ENCODE data around the gene COQ8B.

Gene COQ8B

DNA sequence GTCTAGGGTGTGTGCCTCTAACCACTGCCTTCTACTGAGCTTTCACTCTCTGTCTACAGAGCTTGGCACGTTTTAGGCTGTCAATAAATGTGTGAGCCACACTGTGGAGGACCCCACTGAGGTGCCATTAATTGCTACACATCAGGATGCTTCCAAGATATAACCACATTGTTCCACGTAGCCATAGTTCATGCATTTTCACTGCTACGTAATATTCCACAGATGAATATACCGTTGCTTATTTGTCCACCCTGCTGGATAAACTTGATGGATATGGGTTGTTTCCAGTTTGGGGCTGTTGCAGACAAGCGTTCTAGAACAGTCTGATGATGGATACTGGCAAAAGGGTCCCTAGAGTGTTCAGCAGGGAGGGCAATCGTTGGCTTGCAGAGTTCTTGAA lies 14.9 kb downstream of the COQ8B start:
- DNase-seq (ENCODE audit: low spot score in 2 of 2) (no peak), ATAC-seq (ENCODE audit: low read depth) (no peak)
- Mint-ChIP-seq H3K9me3 (no peaks in the 10 kb centered on the region), H3K36me3 (peaks cover 26% of the 10 kb centered on the region), H3K4me3 (no peak overlapping the region), H3K4me1 (no peaks in the 10 kb centered on the region), H3K27me3 (no peaks in the 10 kb centered on the region), H3K27ac (no peak overlapping the region)

DNA sequence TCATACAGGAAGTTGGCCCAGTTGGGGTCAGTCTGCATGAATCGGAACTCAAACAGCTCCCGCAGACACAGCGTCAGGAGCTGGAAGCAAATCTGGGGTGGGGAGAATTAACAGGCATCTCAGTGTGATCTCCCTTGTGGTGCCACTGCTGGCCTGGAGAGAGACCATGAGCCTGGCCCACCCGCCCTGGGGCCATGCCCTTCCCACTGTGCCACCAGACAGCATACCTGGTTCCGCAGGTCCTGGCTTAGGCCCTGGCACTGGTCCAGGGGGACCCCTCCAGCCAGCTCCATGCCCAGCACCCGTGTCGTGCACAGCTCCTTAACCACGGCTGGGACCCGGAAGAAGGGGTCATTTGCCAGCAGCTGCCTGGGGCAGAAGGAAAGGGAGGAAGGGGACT lies 16.6 kb downstream of the COQ8B start:
- Mint-ChIP-seq H3K36me3 (peaks cover 27% of the 10 kb centered on the region), H3K27ac (no peak overlapping the region), H3K27me3 (no peaks in the 10 kb centered on the region), H3K9me3 (no peaks in the 10 kb centered on the region), H3K4me3 (no peak overlapping the region), H3K4me1 (no peaks in the 10 kb centered on the region)
- DNase-seq (ENCODE audit: low spot score in 2 of 2), result no peak
- no peak for ATAC-seq (ENCODE audit: low read depth)

DNA sequence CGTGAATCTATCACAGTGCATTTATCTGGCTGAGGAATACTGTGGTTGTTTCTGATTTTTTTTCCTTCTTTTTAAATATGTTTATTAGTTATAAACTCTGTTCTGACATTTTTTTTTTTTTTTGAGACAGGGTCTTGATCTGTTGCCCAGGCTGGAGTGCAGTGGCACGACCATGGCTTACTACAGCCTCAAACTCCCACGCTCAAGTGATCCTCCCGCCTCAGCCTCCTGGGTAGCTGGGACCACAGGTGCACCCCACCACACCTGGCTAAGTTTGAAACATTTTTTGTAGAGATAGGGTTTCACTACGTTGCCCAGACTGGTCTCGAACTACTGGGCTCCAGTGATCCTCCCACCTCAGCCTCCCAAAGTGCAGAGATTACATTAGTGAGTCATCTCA lies 19.7 kb downstream of the COQ8B start:
- DNase-seq (ENCODE audit: low spot score in 2 of 2) (no peak), ATAC-seq (ENCODE audit: low read depth) (no peak)
- Mint-ChIP-seq H3K9me3 (no peaks in the 10 kb centered on the region), H3K27me3 (no peaks in the 10 kb centered on the region), H3K4me3 (no peak overlapping the region), H3K4me1 (no peaks in the 10 kb centered on the region), H3K27ac (no peak overlapping the region), H3K36me3 (peaks cover 10% of the 10 kb centered on the region)

DNA sequence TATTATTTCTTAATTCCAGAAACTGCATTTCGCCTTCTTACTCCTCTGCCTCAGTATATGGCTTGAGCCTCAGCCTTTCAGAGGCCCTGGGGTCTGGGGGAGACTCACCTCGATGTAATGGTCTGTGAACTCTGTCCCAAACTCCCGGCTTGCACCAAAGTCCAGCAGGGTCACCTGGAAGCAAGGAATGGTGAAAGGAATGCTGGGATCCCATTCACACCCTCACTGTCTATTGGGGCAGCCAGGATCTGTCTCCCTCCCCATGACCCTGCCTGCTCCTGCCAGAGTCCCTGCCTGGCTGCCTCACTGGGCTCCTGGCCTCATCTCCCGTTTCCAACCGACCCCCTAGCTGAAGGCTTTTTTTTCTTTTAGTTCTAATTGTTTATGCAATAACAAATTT lies 20.8 kb downstream of the COQ8B start:
- H3K27ac Mint-ChIP-seq, result peak overlapping the region; percentile 3
- no peak for ATAC-seq (ENCODE audit: low read depth)
- no peak for DNase-seq (ENCODE audit: low spot score in 2 of 2)
- H3K4me1 Mint-ChIP-seq, result no peaks in the 10 kb centered on the region
- H3K27me3 Mint-ChIP-seq, result no peaks in the 10 kb centered on the region
- no peak overlapping the region for H3K4me3 Mint-ChIP-seq
- peaks cover 6% of the 10 kb centered on the region for H3K36me3 Mint-ChIP-seq
- H3K9me3 Mint-ChIP-seq, result no peaks in the 10 kb centered on the region

DNA sequence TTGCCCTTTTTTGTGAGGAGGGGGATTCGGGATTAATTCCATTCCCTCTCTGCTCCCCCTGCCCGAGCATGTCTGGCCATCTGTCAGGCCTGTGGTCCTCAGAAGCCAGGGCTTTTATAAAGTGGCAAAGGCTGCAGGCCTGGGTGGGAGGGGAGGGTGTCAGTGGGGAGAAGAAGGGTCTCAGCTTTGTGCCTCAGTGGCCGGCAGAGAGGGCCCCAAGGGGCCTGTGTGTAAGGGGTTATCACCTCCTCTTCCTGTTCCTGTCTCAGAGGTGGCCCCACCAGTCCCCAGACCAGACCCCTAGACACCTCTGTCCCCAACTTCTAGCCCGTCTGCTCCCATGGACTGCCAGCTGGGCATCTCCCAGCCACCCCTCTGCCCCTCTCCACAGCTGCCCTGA lies 22.8 kb downstream of the COQ8B start:
- DNase-seq (ENCODE audit: low spot score in 2 of 2) (no peak), ATAC-seq (ENCODE audit: low read depth) (no peak)
- Mint-ChIP-seq H3K4me3 (no peak overlapping the region), H3K4me1 (peaks cover 3% of the 10 kb centered on the region), H3K36me3 (peaks cover 4% of the 10 kb centered on the region), H3K9me3 (no peaks in the 10 kb centered on the region), H3K27me3 (no peaks in the 10 kb centered on the region), H3K27ac (peak overlapping the region; percentile 6)

DNA sequence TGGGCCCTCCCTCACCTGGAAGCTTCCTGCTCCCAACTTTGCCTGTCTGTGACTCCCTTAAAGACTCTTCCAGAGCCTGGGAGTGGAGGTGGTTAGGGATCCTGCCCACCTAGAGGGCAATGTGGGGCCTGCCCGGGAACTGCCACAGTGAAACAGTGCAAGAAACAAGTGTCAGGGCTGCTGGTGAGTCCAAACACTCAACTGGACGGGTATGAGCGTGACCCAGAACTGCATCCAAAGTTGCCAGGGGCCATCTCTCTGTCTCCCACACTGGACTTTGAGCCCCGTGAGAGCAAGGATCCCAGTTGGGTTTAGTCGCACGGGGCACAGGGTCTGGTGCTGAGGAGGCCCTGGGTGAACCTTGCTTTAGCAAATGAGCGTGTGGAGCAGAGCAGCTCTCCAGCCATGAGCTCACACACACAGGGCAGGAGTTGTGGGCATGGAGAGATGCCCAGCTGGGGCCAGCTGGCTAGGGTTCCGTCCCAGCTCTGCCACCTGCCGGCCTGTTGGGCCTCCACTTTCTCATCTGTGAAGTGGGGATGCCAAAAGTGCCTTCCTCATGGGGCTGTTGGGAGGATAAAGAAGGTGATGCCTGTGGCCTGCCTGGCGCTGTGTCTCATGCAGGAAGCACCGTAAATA lies 23.4 kb downstream of the COQ8B start:
- H3K9me3 Mint-ChIP-seq, result no peaks in the 10 kb centered on the region
- no peak for DNase-seq (ENCODE audit: low spot score in 2 of 2)
- H3K36me3 Mint-ChIP-seq, result peaks cover 4% of the 10 kb centered on the region
- no peak overlapping the region for H3K27ac Mint-ChIP-seq
- peaks cover 3% of the 10 kb centered on the region for H3K4me1 Mint-ChIP-seq
- no peak for ATAC-seq (ENCODE audit: low read depth)
- no peak overlapping the region for H3K4me3 Mint-ChIP-seq
- no peaks in the 10 kb centered on the region for H3K27me3 Mint-ChIP-seq

DNA sequence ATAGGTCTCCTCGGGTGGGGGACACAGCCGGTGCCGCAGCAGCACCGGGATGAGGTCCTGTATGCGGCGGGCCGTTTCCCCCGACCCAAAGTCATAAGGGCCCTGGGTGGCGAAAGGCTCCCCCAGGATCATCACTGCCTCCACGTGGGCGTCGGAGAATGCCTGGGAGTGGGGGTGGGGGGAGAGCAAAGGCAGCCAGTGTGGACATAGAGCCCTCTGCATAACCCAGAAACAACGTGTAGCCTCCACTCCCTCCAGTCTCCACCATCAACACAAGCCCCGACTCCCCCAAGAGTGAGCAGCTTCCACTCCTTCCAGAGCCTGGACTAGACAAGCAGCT lies 24.5 kb downstream of the COQ8B start:
- Mint-ChIP-seq H3K27me3 (no peaks in the 10 kb centered on the region), H3K4me3 (no peak overlapping the region), H3K27ac (no peak overlapping the region), H3K4me1 (peaks cover 3% of the 10 kb centered on the region), H3K9me3 (no peaks in the 10 kb centered on the region), H3K36me3 (peaks cover 4% of the 10 kb centered on the region)
- ATAC-seq (ENCODE audit: low read depth), result no peak
- no peak for DNase-seq (ENCODE audit: low spot score in 2 of 2)

DNA sequence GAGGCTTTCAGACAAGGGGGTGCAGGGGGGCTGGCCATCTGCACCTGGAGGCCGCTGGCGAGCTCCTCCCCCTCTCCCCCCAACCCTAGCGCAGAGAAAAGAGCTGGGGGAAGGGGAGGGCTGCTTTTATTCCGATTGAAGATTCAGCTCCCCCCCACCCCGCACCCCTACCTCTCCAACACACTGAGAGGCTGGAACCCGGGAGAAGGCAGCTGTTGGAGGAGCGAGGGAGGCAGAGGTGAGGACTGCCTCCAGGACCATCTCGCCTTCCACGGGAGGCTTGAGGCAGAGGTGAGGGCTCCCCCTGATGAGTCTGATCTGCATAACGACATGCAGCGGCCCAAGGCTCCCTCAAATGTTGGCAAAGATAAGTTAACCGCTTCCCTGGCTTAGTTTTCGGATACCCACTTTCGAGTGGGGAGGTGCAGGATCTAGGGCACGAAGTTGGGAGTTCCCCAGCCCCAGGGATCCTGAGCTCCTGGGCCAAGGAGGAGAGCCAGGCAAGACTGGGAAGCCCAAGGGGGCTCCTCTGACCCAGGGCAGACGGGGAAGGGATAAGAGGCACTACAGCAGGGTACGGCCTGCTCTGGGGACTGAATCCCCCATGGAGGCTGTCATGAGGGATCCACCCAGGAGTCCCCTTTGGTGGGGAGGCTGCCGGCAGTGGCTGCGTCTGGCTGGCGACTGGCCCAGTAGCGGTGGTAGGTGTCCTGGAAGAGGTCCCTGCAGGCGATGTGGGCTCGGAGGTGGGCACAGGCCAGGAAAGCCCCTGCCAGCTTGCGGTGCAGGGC lies 25.1 kb downstream of the COQ8B start:
- ATAC-seq (ENCODE audit: low read depth), result no peak
- peaks cover 2% of the 10 kb centered on the region for H3K36me3 Mint-ChIP-seq
- peaks cover 3% of the 10 kb centered on the region for H3K4me1 Mint-ChIP-seq
- no peak overlapping the region for H3K27ac Mint-ChIP-seq
- no peaks in the 10 kb centered on the region for H3K27me3 Mint-ChIP-seq
- no peak for DNase-seq (ENCODE audit: low spot score in 2 of 2)
- no peaks in the 10 kb centered on the region for H3K9me3 Mint-ChIP-seq
- no peak overlapping the region for H3K4me3 Mint-ChIP-seq

DNA sequence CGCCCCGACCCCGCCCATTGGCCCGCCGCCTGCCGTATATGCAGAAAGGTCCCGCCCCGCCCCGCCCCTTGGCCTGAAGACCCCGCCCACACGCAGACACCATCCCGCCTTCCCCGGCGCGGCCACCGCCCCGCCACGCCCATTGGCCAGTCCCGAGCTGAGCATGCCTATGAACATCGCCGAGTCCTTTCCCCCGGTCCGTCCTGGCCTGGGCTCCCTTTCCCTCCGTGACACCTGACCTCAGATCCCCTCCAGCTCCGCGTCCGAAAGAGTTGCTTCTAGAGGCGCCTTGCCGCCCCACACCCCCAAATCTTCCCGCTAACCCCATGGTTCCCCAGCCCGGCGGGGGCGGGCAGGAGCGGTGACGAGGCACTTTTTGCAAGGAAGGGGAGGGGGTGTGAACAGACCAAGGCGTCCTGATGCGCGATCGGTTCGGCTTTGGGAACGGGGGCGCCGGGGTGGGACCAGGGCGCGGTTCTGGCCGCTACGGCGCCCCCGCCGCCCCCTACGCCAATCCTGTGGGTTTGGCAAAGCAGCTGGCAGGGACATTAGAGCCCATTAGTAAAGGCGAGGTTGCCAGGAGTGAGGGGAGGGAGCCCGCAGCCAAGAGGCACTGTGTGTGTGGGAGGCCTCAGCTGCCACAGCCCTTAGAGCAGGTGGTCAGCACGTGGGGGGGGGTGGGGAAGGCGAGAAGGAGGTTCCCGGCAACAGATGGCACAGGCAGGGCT lies 25.8 kb downstream of the COQ8B start:
- peak; percentile 70 to 73 for DNase-seq (ENCODE audit: low spot score in 2 of 2)
- Mint-ChIP-seq H3K4me1 (peaks cover 6% of the 10 kb centered on the region), H3K27me3 (no peaks in the 10 kb centered on the region), H3K27ac (no peak overlapping the region), H3K4me3 (peak overlapping the region; percentile 90), H3K36me3 (no peaks in the 10 kb centered on the region), H3K9me3 (no peaks in the 10 kb centered on the region)
- peak; percentile 48 for ATAC-seq (ENCODE audit: low read depth)

DNA sequence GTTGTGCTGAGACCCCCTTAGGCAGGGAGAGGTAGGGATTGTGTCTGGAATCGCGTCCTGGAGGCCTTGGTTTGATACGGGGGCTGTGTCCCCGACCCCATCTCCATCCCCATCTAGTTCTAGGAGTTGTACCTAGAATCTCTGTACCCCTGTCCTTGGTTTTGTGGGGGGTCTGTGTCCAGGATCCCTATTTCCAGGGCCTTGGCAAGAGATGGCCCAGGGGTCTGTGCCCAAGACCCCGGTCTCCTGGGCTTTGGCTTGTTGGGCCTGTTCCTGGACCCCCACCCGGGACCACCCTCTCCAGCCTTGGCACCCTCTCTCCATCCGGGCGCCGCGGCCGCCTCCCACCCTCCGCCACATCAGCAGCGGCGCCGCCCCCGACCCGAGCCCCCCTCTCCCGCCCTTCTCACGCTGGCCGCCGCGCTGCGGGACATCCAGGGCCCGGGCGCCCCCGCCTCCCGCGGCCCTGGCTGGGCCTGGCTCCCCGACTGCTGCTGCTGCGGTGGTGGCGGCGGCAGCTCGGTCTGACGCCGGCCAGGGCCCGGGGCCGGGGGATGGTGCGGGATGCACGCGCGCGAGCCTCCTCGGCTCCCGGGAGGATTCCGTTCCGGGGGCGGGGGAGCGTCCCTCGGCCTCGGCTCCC lies 26.5 kb downstream of the COQ8B start, which contains the start of gene NUMBL:
TSS of gene NUMBL (minus strand) at position 602 of the 643 bp plus-strand sequence. CDS start at position 434, 168 bp downstream.
- DNase-seq (ENCODE audit: low spot score in 2 of 2), result no peak
- H3K9me3 Mint-ChIP-seq, result no peaks in the 10 kb centered on the region
- peak; percentile 8 for ATAC-seq (ENCODE audit: low read depth)
- no peaks in the 10 kb centered on the region for H3K27me3 Mint-ChIP-seq
- peaks cover 6% of the 10 kb centered on the region for H3K36me3 Mint-ChIP-seq
- peaks cover 12% of the 10 kb centered on the region for H3K4me1 Mint-ChIP-seq
- H3K4me3 Mint-ChIP-seq, result peak within 1 kb of the TSS; percentile 90
- H3K27ac Mint-ChIP-seq, result no peak within 1 kb of the TSS

DNA sequence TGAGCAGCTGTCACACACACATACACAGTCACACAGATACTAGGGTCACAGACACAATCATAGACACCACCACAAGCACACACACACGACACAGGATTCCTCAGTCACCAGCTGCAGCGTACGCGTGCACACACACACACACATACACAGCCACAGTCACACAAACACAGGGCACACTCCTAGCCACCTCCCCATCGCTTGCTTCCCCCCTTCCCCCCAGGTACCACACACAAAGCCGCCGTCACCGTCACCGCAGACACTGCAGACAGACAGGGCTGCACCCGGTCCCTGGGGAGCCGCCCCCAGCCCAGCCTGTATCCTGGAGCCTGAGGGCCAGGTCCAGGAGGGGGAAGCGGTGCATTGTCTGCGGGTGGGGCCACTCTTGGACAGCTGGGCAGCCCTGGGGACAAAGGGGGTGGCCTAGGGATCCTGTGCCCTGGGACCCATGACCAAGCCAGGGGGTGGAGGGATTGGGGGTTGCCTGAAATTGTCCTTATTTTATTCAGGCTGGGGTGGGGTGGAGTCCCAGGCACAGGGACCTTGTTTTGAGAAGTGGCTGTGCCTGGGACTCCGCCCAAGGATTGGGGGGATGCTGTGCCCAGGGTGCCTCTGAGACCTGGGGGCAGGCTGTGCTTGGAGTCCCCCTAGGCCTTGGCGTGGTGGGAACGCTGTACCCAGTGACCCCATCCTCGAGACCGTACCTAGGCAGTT lies 27.2 kb downstream of the COQ8B start:
- peak overlapping the region; percentile 47 for H3K4me3 Mint-ChIP-seq
- peak; percentile 34 for ATAC-seq (ENCODE audit: low read depth)

DNA sequence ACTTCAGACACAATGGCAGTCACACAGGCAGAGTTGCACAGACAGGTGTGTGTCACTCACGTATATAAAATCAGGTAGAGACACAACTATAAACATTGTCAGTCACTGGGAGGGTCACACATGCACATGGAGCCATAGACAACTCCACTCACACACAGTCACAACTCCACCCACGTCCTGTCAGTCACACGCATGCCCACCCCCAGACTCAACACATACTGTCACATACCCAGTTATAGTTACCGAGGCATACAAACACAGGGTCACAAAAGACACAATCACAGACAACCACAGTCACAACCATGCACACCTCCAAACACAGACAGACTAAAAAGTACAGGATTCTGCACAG lies 27.7 kb downstream of the COQ8B start:
- Mint-ChIP-seq H3K27ac (no peak overlapping the region), H3K9me3 (no peaks in the 10 kb centered on the region), H3K4me1 (peaks cover 17% of the 10 kb centered on the region), H3K27me3 (no peaks in the 10 kb centered on the region), H3K4me3 (no peak overlapping the region), H3K36me3 (peaks cover 14% of the 10 kb centered on the region)
- ATAC-seq (ENCODE audit: low read depth) (no peak), DNase-seq (ENCODE audit: low spot score in 2 of 2) (no peak)

More for the DNA sequence above, 27.2 kb downstream of the COQ8B start:
- peak; percentile 59 for DNase-seq (ENCODE audit: low spot score in 2 of 2)
- Mint-ChIP-seq H3K27me3 (no peaks in the 10 kb centered on the region), H3K9me3 (no peaks in the 10 kb centered on the region), H3K27ac (no peak overlapping the region), H3K4me1 (peaks cover 14% of the 10 kb centered on the region), H3K36me3 (peaks cover 12% of the 10 kb centered on the region)

DNA sequence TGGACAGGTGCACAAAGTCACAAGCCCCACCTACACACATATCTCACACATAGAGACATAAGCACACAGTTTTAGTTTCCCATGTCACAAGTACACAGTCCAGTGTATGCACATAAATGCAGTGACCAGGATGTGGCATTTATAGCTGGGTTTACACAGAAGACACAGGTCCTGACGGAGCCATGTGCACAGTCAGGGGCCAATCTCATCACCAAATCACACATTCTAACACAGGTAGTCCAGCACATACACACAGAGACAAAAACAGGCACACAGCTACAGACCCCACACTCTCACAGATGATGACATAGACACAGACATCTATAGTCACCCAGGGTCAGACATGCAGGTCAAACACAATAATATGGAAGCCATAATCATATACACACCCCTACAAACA lies 28.4 kb downstream of the COQ8B start:
- Mint-ChIP-seq H3K27ac (no peak overlapping the region), H3K4me3 (no peak overlapping the region), H3K9me3 (no peaks in the 10 kb centered on the region), H3K36me3 (peaks cover 14% of the 10 kb centered on the region), H3K27me3 (no peaks in the 10 kb centered on the region), H3K4me1 (peaks cover 17% of the 10 kb centered on the region)
- DNase-seq (ENCODE audit: low spot score in 2 of 2), result no peak
- no peak for ATAC-seq (ENCODE audit: low read depth)
